Dermis microvascular lymphatic vessel endothelial cell (primary cell): Measurements from ENCODE around the gene ORM1. TPM values are rescaled to one million over a fixed set of nuclear protein-coding genes. Genes with fewer than 3 reads are reported as not detected.
"Not testable (repeated sequence)": the region's sequence is repeated elsewhere in the genome, so short reads cannot be mapped to it uniquely, and the experiment has no call there.

Experiments used
- DNase-seq, 2 donors: peaks; one replicate each; pipeline versions ENCODE4 v3.0.0 to v3.0.0-alpha.2; 2010; ENCODE audit warnings: low read depth in 2 of 2
- total RNA-seq: library from RNA; depleted of rRNA; stranded (reverse); fragments of >200 nt; gene quantifications from 2 replicates; pipeline ENCODE4 v1.2.1, GENCODE V29; 2014

ORM1 gene
- total RNA-seq, 1 donor from 2014 or later: not detected

GRCh38 chr9:114304416-114305188, 18.3 kb upstream of the ORM1 start:
- DNase-seq: no peak

- no peak for DNase-seq
Measured at GRCh38 chr9:114307899-114308267, 15.0 kb upstream of the ORM1 start.

- no peak for DNase-seq
Measured at GRCh38 chr9:114308361-114308950, 14.4 kb upstream of the ORM1 start.

DNA sequence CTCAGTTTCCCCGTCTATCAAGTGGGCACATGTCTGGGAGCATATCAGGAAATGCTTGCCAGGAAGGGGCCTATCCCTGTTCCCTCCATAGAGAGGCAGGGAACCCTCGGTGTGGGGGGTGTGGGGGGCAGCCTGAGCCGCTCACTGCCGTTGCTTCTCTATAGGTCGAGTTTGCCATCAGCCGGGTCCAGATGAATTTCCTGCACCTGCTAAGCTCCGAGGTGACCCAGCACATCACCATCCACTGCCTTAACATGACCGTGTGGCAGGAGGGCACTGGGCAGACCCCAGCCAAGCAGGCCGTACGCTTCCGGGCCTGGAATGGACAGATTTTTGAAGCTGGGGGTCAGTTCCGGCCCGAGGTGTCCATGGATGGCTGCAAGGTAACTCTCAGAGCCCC, 13.8 kb upstream of the ORM1 start:
- no peak for DNase-seq

DNA sequence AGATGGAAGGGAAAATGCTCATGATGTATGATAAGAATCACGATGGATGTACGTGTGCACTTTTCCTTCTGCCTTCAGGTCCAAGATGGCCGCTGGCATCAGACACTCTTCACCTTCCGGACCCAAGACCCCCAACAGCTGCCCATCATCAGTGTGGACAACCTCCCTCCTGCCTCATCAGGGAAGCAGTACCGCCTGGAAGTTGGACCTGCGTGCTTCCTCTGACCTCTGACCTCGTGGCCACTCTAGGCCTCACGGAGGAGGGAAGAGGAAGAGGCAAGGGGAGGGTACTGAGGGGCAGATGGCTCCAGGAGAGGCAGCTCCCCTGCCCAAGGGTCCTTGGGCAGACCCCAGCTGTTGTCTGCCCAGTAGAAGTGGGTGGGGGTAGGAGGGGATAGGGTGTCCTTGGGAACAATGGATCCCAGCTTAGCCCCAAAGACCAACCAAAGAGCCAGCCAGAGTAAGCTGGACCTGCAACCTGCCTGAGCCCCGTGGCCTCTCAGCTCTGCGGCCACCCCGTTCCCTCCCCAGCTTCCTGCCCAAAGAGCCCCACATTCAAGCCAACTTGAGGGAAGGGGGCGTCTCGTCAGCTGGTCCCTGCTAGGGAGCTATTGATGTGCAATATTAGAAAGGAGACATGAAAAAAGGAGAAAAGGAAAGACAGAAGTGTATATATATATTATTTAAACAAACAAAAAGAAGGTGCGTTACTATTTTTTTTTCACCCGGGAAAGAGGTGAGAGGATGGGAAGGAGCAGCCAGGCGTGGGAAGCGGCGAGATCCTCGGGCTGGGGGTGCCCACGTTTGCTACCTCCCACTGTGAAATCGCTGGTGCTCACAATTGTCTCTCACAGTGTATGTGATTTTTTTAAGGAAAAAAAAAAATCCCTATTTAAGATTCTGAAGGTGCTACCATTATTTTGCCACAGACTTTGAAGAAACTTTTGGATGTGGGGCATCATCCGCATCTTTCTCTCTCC, 12.1 kb upstream of the ORM1 start:
- DNase-seq: no peak

- DNase-seq: no peak
Measured at GRCh38 chr9:114311571-114312512, 11.1 kb upstream of the ORM1 start.

DNA sequence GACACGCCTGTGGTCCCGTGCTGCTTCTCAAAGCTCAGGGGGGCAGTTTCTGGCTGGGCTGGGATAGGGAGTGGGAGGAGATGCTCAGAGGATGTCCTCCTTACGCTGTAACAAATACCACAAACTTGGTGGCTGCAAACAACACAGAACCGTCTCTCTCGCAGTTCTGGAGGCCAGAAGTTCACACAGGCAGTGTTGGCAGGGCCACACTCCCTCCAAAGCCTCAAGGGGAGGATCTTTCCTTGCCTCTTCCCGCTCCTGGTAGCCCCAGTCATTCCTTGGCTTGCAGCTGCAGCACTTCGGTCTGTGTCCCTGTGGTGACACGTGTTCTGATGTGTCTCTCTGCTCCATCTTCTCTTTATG, 10.4 kb upstream of the ORM1 start:
- no peak for DNase-seq

DNA sequence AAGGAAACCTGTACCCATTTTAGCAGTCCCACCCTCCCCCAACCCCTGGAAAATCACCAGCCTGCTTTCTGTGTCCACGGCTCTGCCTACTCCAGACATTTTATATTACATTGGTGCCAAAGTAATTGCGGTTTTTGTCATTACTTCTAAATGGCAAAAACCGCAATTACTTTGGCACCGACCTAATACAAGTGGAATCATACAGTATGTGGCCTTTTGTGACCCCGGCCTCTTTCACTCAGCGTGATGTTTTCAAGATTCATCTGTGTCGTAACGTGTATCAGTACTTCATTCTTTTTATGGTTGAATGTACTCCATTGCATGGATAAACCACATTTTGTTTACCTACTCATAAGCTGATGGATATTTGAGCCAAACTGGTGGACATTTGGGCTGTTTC, 9.7 kb upstream of the ORM1 start:
- no peak for DNase-seq

GRCh38 chr9:114314256-114314867, 8.5 kb upstream of the ORM1 start:
- no peak for DNase-seq

GRCh38 chr9:114314881-114315722, 7.8 kb upstream of the ORM1 start:
- DNase-seq: no peak

DNA sequence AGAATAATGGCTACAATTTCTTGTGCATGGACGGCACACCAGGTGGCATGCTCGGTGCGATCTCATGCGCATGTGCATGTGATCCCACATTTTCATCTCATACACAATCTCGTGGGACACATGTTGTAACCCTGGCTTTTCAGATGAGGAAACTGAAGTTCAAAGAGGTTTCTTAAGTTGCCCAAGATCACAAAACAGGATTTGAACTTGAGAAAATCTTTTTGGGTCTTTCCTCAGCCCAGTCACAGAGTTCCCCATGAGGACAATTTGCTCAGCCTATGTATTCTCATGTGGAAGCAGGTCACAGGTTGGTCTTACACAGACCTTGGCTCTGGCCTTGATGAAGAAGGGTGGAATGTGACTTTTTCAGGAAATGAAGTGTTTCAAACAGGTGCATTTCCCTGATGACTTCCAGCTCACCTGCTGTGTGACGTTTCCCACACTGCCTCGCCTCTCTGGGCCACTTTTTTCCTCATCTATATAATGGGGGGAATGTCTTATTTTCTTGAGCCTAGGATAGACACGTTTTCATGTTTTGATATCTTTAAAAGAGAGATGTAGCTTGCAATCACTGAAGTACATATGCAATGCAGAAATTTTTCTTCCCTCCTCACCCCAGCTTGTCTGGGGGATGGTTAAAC, 7.1 kb upstream of the ORM1 start:
- no peak for DNase-seq

GRCh38 chr9:114316605-114317230, 6.2 kb upstream of the ORM1 start:
- no peak for DNase-seq

DNA sequence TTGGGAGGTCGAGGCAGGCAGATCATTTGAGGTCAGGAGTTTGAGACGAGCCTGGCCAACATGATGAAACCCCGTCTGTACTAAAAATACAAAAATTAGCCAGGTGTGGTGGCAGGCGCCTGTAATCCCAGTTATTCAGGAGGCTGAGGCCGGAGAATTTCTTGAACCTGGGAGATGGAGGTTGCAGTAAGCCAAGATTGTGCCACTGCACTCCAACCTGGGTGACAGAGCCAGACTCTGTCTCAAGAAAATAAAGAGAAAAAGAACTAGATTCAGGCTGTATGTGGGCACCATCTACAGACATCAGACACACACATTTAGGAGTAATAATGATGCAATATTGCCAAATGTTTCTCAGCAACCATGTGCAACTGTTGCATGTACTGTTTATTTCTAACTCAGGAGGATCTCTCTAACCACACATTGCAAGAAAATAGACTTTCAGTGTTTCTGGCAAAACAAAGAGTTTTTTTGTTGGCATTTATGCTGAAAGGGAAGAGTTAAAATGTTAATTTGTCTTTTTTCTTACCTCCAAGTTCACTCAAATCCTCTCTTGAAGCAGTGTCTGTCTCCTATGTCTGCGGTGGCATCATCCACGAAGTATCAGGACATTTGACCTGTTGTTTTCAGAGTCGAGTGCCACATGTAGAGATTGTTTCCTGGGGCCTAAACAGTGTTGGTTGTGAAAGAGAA, 5.1 kb upstream of the ORM1 start:
- DNase-seq: no peak

- no peak for DNase-seq
Measured at GRCh38 chr9:114318416-114318815, 4.5 kb upstream of the ORM1 start.

GRCh38 chr9:114319147-114319546, 3.8 kb upstream of the ORM1 start:
- no peak for DNase-seq

DNA sequence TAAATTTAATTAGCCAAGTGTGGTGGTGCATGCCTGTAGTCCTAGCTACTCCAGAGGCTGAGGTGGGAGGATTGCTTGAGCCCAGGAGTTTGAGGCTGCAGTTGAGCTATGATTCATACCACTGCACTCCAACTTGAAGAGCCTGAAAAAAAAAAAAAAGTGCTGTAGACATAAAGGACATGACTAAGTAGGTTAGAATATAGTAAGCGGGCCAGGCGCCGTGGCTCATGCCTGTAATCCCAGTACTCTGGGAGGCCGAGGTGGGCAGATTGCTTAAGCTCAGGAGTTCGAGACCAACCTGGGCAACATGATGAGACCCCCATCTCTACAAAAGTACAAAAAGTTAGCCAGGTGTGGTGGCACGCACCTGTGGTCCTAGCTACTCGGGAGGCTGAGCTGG, 2.2 kb upstream of the ORM1 start:
- not testable (repeated sequence) for DNase-seq

DNA sequence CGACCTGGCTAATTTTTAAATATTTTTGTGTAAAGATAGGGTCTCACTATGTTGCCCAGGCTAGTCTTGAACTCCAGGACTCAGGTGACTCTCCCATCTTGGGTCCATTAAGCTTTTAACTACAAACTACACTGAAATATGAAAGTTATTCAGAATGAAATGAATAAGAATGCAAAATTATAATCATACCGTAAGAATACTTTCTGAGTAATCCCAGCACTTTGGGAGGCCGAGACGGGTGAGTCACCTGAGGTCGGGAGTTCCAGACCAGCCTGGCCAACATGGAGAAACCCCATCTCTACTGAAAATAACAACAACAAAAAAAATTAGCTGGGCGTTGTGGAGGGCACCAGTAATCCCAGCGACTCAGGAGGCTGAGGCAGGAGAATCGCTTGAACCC, 1.1 kb upstream of the ORM1 start:
- no peak for DNase-seq

- DNase-seq: not testable (repeated sequence)
Measured at GRCh38 chr9:114322160-114322818, 609 bp upstream of the ORM1 start.
